ENCODE results near the gene SPINK1. TPM values are rescaled to one million over a fixed set of nuclear protein-coding genes. Genes with fewer than 3 reads are reported as not detected.

SPINK1 gene
- total RNA-seq, 2 donors from 2014 or later: 1.3 TPM; not detected in 1

GRCh38 chr5:147779694-147780093 is 51.8 kb downstream of the SPINK1 start:
- DNase-seq (ENCODE audit: low spot score): no peak
- intact Hi-C loops (cut with DNase I): no loop called here

- intact Hi-C loops (cut with DNase I): no loop called here
- DNase-seq (ENCODE audit: low spot score): no peak
Measured at GRCh38 chr5:147776989-147777388, 54.5 kb downstream of the SPINK1 start.

Other genes with a start within 250 kb of the SPINK1 start
- under 1 TPM; 0.10 to 0.42 TPM for gene JAKMIP2, start 48.9 kb downstream of the SPINK1 start, total RNA-seq
- gene SCGB3A2, start 47.0 kb upstream of the SPINK1 start, total RNA-seq: not detected
- gene C5orf46, start 74.9 kb upstream of the SPINK1 start, total RNA-seq: 1 to 10 TPM in 1 of 2 donors, not detected in 1; 1.9 TPM
- gene SPINK5, start 232.3 kb upstream of the SPINK1 start, total RNA-seq: under 1 TPM; 0.14 to 0.23 TPM